HCT116 (cell line): ENCODE data around the gene MAP3K5.

Experiments
- CEBPB ChIP-seq: IDR thresholded peaks from 2 replicates; pipeline ENCODE4 v1.6.1; 2012; ENCODE audit warnings: low read depth
- CTCF ChIP-seq, 3 experiments: fragments of 200-600 bp in 1 of 3; sonication (generic) in 1 of 3; IDR thresholded peaks in 2 of 3; conservative IDR thresholded peaks in 1 of 3; 2 replicates each; pipeline ENCODE4 v1.5.1; 2012 to 2017; ENCODE audit warnings: low read depth in 2 of 3, low read length in 2 of 3, antibody characterized with exemption in 1 of 3, borderline replicate concordance in 1 of 3, control low read depth in 1 of 3, mild to moderate bottlenecking in 1 of 3, mixed read lengths in 1 of 3, mixed run types in 1 of 3, moderate library complexity in 1 of 3; ENCODE audit not compliant: insufficient read depth in 1 of 3
- EZH2 ChIP-seq: fragments of 200-600 bp; sonication (generic); IDR thresholded peaks from 2 replicates; pipeline ENCODE4 v1.6.1; 2017; ENCODE audit warnings: antibody characterized with exemption, mixed run types
- FOSL1 ChIP-seq: IDR thresholded peaks from 2 replicates; pipeline ENCODE4 v1.6.1; 2012; ENCODE audit warnings: low read depth
- POLR2A ChIP-seq: IDR thresholded peaks from 2 replicates; pipeline ENCODE4 v1.7.0; 2011; ENCODE audit warnings: borderline replicate concordance; ENCODE audit not compliant: insufficient read depth, insufficient read length; ENCODE audit errors: extremely low read depth
- POLR2AphosphoS5 ChIP-seq: IDR thresholded peaks from 2 replicates; pipeline ENCODE4 v1.6.1; 2011; ENCODE audit warnings: mild to moderate bottlenecking, low read depth, low read length, moderate library complexity
- RAD21 ChIP-seq: IDR thresholded peaks from 2 replicates; pipeline ENCODE4 v1.6.1; 2012; ENCODE audit warnings: low read depth, mild to moderate bottlenecking
- REST ChIP-seq: IDR thresholded peaks from 2 replicates; pipeline ENCODE4 v1.6.1; 2012; ENCODE audit warnings: low read depth
- YY1 ChIP-seq: IDR thresholded peaks from 2 replicates; pipeline ENCODE4 v1.6.1; 2011; ENCODE audit warnings: low read length, low read depth, moderate library complexity, mild to moderate bottlenecking; ENCODE audit not compliant: insufficient replicate concordance; ENCODE audit errors: extremely low read depth
- TF ChIP-seq, protein P1 (sequence below): IDR thresholded peaks from 2 replicates; pipeline ENCODE4 v1.6.1; 2011; ENCODE audit warnings: mild to moderate bottlenecking, low read length, moderate library complexity; ENCODE audit not compliant: insufficient replicate concordance; ENCODE audit errors: extremely low read depth
- TF ChIP-seq, protein P2 (sequence below): IDR thresholded peaks from 2 replicates; pipeline ENCODE4 v1.6.1; 2012

DNA sequence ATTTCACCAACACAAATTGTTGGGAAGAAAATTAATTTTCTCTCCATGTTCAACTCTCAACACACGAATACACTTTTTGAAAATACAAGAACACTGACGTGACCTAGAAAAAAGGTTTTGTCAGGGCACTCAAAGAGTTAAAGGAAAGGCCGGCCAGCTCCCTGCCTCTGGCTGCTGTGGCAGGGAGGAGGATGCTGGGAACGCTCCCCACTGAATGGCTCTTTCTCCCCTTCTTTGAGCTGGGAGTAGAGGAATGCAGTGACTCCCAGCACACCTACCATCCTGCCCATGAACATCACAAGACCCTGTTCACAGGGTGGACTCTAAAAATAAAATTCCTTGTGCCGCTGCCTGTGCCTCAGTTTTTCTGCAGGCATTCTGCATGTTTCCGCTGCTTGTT is 47.0 kb downstream of the MAP3K5 start:
- no peak for TF ChIP-seq CTCF (IDR thresholded peaks at IDR 0.05 in 2 of 3, conservative IDR thresholded peaks at IDR 0.05 in 1 of 3; ENCODE audit: borderline replicate concordance in 1 of 3, insufficient read depth in 1 of 3, low read depth in 2 of 3, low read length in 2 of 3)
- TF ChIP-seq RAD21: no peak
- no peak for TF ChIP-seq POLR2A
- no peak for TF ChIP-seq CEBPB
- TF ChIP-seq YY1: no peak
- TF ChIP-seq POLR2AphosphoS5: no peak
- TF ChIP-seq, protein P1, sequence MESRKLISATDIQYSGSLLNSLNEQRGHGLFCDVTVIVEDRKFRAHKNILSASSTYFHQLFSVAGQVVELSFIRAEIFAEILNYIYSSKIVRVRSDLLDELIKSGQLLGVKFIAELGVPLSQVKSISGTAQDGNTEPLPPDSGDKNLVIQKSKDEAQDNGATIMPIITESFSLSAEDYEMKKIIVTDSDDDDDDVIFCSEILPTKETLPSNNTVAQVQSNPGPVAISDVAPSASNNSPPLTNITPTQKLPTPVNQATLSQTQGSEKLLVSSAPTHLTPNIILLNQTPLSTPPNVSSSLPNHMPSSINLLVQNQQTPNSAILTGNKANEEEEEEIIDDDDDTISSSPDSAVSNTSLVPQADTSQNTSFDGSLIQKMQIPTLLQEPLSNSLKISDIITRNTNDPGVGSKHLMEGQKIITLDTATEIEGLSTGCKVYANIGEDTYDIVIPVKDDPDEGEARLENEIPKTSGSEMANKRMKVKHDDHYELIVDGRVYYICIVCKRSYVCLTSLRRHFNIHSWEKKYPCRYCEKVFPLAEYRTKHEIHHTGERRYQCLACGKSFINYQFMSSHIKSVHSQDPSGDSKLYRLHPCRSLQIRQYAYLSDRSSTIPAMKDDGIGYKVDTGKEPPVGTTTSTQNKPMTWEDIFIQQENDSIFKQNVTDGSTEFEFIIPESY: no peak
- TF ChIP-seq EZH2: no peak
- TF ChIP-seq, protein P2, sequence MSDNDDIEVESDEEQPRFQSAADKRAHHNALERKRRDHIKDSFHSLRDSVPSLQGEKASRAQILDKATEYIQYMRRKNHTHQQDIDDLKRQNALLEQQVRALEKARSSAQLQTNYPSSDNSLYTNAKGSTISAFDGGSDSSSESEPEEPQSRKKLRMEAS: no peak
- TF ChIP-seq REST: no peak
- TF ChIP-seq FOSL1: no peak
